Measurements from ENCODE around the gene MAST3.

MAST3 gene

DNA sequence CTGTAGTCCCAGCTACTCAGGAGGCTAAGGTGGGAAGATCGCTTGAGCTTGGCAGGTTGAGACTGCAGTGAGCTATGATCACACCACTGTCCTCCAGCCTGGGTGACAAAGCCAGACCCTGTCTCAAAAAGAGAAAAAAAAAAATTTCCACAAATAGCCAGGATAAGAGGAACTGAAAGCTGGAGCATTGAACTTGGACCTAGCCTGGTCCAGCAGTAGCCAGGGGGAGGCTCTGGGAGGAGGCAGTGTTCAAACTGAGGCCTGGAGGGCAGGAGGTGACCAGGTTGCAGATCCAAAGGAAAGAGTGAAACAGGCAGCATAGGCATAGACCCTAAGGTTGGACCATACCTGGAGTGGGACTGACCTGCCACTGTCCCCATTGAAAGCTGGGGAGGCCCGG is 28.5 kb downstream of the MAST3 start:
- no peak for DNase-seq
- H3K4me3 Mint-ChIP-seq = no peak overlapping the region
- H3K27ac Mint-ChIP-seq = peak overlapping the region; percentile 84
- no peaks in the 10 kb centered on the region for H3K9me3 Mint-ChIP-seq
- peaks cover 14% of the 10 kb centered on the region for H3K4me1 Mint-ChIP-seq
- peaks cover 32% of the 10 kb centered on the region for H3K36me3 Mint-ChIP-seq (ENCODE audit: low read depth)
- TF ChIP-seq, protein P1, sequence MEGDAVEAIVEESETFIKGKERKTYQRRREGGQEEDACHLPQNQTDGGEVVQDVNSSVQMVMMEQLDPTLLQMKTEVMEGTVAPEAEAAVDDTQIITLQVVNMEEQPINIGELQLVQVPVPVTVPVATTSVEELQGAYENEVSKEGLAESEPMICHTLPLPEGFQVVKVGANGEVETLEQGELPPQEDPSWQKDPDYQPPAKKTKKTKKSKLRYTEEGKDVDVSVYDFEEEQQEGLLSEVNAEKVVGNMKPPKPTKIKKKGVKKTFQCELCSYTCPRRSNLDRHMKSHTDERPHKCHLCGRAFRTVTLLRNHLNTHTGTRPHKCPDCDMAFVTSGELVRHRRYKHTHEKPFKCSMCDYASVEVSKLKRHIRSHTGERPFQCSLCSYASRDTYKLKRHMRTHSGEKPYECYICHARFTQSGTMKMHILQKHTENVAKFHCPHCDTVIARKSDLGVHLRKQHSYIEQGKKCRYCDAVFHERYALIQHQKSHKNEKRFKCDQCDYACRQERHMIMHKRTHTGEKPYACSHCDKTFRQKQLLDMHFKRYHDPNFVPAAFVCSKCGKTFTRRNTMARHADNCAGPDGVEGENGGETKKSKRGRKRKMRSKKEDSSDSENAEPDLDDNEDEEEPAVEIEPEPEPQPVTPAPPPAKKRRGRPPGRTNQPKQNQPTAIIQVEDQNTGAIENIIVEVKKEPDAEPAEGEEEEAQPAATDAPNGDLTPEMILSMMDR (IDR thresholded peaks at IDR 0.05) = no peak
- H3K27me3 Mint-ChIP-seq (ENCODE audit: low read depth, poor library complexity) = peaks cover 2% of the 10 kb centered on the region

DNA sequence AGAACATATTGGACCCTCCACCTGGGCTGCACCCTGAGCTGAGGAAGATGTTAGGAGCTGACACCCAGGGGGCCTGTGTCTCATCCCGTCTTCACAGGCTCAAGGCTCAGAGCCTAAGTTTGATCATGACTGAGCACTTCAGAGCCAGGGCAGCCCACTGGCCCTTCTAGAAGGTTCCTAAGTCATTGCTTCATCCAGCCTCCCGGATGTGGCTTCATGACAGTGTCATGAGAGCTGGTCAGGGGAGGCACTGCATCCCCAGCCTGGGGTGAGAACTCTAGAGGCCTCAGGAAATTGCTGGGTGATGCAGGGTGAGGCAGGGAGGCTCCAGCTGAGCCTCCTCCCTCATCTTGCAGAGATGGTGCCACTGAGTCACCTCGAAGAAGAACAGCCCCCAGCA is 30.5 kb downstream of the MAST3 start:
- peaks cover 41% of the 10 kb centered on the region for H3K36me3 Mint-ChIP-seq (ENCODE audit: low read depth)
- no peak overlapping the region for H3K27ac Mint-ChIP-seq
- H3K4me3 Mint-ChIP-seq = no peak overlapping the region
- TF ChIP-seq, protein P1 (IDR thresholded peaks at IDR 0.05) = no peak
- H3K4me1 Mint-ChIP-seq = peaks cover 6% of the 10 kb centered on the region
- no peaks in the 10 kb centered on the region for H3K9me3 Mint-ChIP-seq
- no peaks in the 10 kb centered on the region for H3K27me3 Mint-ChIP-seq (ENCODE audit: low read depth, poor library complexity)
- no peak for DNase-seq

DNA sequence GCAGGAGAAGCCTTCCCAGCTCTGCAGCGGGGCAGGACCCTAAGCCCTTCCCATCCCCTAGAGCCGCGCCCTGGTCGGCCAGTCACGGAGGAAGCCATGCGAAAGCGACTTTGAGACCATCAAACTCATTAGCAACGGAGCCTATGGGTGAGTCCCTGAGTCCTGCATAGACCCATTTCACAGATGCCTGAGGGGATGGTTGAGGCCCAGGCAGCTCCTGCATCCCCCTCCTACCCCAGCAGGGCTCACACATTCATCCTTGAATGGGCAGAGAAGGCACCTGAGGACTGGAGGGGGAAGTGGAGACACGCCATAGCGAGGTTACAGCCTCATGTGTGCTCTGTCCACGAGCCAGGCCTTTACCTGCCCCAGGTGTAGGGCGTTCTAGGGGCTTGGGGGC is 31.2 kb downstream of the MAST3 start:
- Mint-ChIP-seq H3K4me1 (peaks cover under 1% of the 10 kb centered on the region), H3K9me3 (no peaks in the 10 kb centered on the region), H3K36me3 (ENCODE audit: low read depth) (peaks cover 41% of the 10 kb centered on the region), H3K27me3 (ENCODE audit: low read depth, poor library complexity) (no peaks in the 10 kb centered on the region), H3K4me3 (no peak overlapping the region), H3K27ac (no peak overlapping the region)
- DNase-seq = no peak
- TF ChIP-seq, protein P1 (IDR thresholded peaks at IDR 0.05) = no peak

DNA sequence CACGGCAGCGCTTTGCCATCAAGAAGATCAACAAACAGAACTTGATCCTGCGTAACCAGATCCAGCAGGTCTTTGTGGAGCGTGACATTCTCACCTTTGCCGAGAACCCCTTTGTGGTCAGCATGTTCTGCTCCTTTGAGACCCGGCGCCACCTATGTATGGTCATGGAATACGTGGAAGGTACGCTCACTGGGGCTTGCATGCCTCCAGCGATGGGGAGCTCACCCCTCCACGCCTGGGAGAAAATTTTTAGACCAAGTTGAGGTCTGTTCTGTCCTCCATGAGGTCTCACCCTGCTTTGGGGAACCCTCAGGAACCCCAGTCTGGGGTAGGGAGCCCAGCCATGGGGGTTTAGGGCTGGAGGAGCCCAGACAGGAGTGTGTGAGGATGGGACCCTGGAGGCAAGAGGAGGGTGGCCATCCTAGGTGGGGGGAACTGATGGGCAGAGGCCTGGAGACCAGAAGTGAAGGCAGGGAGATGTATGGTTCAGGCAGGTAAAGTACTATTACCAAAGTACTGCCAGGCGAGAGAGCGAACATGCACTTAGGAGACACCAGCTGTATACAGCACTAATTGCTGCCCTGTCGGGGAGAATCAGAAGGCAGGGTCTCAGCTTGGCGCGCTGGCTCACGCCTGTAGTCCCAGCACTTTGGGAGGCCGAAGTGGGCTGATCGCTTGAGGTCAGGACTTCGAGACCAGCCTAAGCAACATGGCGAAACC is 33.1 kb downstream of the MAST3 start:
- H3K27me3 Mint-ChIP-seq (ENCODE audit: low read depth, poor library complexity) = no peaks in the 10 kb centered on the region
- H3K9me3 Mint-ChIP-seq = no peaks in the 10 kb centered on the region
- no peak overlapping the region for H3K27ac Mint-ChIP-seq

GRCh38 chr19:18131841-18132596 is 34.4 kb downstream of the MAST3 start:
- Mint-ChIP-seq H3K4me1 (no peaks in the 10 kb centered on the region), H3K27ac (no peak overlapping the region), H3K9me3 (no peaks in the 10 kb centered on the region), H3K4me3 (no peak overlapping the region), H3K36me3 (ENCODE audit: low read depth) (peaks cover 31% of the 10 kb centered on the region), H3K27me3 (ENCODE audit: low read depth, poor library complexity) (no peaks in the 10 kb centered on the region)
- TF ChIP-seq, protein P1 (IDR thresholded peaks at IDR 0.05) = no peak
- peak; percentile 55 for DNase-seq

More for the DNA sequence above, 33.1 kb downstream of the MAST3 start:
- no peak overlapping the region for H3K4me3 Mint-ChIP-seq
- peaks cover 38% of the 10 kb centered on the region for H3K36me3 Mint-ChIP-seq (ENCODE audit: low read depth)
- H3K4me1 Mint-ChIP-seq = no peaks in the 10 kb centered on the region
- DNase-seq = no peak
- TF ChIP-seq, protein P1 (IDR thresholded peaks at IDR 0.05) = no peak

All from nephron progenitor cell (in vitro differentiated cells).